OCI-LY3 (cell line): ENCODE results near the gene THAP2.
A peak's percentile ranks its signal among the peaks of the same experiment; 100 is the strongest.

ENCODE experiments used
- H2AFZ ChIP-seq: fragments of 200-600, 300-600 bp; shearing (Covaris generic); 2 replicates; pipeline ENCODE4 v1.6.0; 2014; ENCODE audit warnings: antibody characterized with exemption, low read depth, low read length
- H3K27ac ChIP-seq: fragments of 200-600, 300-600 bp; sonication (generic); 2 replicates; pipeline ENCODE4 v1.5.1; 2014; ENCODE audit warnings: mild to moderate bottlenecking, low read length, moderate library complexity, mixed read lengths
- H3K27me3 ChIP-seq: fragments of 200-600, 300-600 bp; sonication (generic); 2 replicates; pipeline ENCODE4 v1.6.1; 2014; ENCODE audit warnings: low read depth, low read length, mixed read lengths
- H3K36me3 ChIP-seq: fragments of 200-600, 300-600 bp; sonication (generic); replicated peaks from 2 replicates; pipeline ENCODE3; 2014; ENCODE audit warnings: low read depth, low read length, mixed read lengths
- H3K4me1 ChIP-seq: fragments of 300-600, 200-600 bp; sonication (generic); 2 replicates; pipeline ENCODE4 v1.6.1; 2014; ENCODE audit warnings: low read length, mixed read lengths
- H3K4me2 ChIP-seq: fragments of 200-600, 300-600 bp; sonication (generic); 2 replicates; pipeline ENCODE4 v1.6.1; 2014; ENCODE audit warnings: low read length, mixed read lengths
- H3K4me3 ChIP-seq: fragments of 300-600, 200-600 bp; sonication (generic); 2 replicates; pipeline ENCODE4 v1.5.1; 2014; ENCODE audit warnings: antibody characterized with exemption, mild to moderate bottlenecking, low read length, moderate library complexity
- H3K79me2 ChIP-seq: fragments of 300-600, 200-600 bp; shearing (Covaris generic); 2 replicates; pipeline ENCODE4 v1.6.1; 2014; ENCODE audit warnings: mild to moderate bottlenecking, low read length, mixed read lengths
- H3K9ac ChIP-seq: fragments of 300-600, 200-600 bp; shearing (Covaris generic); 2 replicates; pipeline ENCODE4 v1.6.0; 2014; ENCODE audit warnings: mild to moderate bottlenecking, low read length, moderate library complexity
- H3K9me3 ChIP-seq: fragments of 200-600, 300-600 bp; shearing (Covaris generic); 2 replicates; pipeline ENCODE4 v1.6.1; 2014; ENCODE audit warnings: low read length, mixed read lengths; ENCODE audit not compliant: insufficient read depth
- H4K20me1 ChIP-seq: fragments of 200-600, 300-600 bp; sonication (generic); 2 replicates; pipeline ENCODE4 v1.6.1; 2016; ENCODE audit warnings: low read length, mixed read lengths; ENCODE audit not compliant: insufficient read depth
- EZH2phosphoT487 ChIP-seq: fragments of 200-600 bp; shearing (Covaris generic); IDR thresholded peaks from 2 replicates; pipeline ENCODE4 v1.6.1; 2018; ENCODE audit warnings: antibody characterized with exemption, mixed run types, low read depth
- TF ChIP-seq, protein P1 (sequence below): fragments of 200-600, 300-600 bp; sonication (generic); IDR thresholded peaks from 2 replicates; pipeline ENCODE4 v1.5.1; 2014; ENCODE audit warnings: antibody characterized with exemption, low read length, low read depth

Gene THAP2

DNA sequence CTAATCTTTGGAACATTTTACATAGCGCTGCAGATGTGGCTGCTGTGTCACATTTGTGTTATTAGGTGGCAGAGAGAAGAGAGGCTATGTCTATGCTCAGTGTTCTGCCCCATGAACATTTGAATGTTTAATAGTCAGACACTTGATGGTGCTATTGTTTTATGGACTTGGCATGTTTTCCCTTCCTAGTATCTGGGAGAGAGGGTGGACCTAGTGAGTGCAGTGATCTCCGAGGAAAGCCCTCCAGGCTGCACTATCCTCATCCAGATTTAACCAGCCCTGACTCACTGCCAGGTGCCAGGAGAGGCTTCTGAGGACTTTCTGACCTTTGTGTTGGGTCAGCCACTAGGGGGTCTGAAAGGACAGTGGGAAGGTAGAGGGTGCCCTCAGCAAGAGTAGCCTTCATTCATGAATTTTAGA, 24.8 kb upstream of the THAP2 start:
- TF ChIP-seq, protein P1, sequence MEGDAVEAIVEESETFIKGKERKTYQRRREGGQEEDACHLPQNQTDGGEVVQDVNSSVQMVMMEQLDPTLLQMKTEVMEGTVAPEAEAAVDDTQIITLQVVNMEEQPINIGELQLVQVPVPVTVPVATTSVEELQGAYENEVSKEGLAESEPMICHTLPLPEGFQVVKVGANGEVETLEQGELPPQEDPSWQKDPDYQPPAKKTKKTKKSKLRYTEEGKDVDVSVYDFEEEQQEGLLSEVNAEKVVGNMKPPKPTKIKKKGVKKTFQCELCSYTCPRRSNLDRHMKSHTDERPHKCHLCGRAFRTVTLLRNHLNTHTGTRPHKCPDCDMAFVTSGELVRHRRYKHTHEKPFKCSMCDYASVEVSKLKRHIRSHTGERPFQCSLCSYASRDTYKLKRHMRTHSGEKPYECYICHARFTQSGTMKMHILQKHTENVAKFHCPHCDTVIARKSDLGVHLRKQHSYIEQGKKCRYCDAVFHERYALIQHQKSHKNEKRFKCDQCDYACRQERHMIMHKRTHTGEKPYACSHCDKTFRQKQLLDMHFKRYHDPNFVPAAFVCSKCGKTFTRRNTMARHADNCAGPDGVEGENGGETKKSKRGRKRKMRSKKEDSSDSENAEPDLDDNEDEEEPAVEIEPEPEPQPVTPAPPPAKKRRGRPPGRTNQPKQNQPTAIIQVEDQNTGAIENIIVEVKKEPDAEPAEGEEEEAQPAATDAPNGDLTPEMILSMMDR = peak; percentile 19; the same call in 1 of the 2 replicates
- TF ChIP-seq EZH2phosphoT487 = no peak
- Histone ChIP-seq H3K9ac (no peak overlapping the region), H3K4me3 (no peak overlapping the region), H3K9me3 (no peaks in the 10 kb centered on the region), H3K4me1 (peaks cover 6% of the 10 kb centered on the region; the same call in 1 of the 2 replicates), H3K27me3 (no peaks in the 10 kb centered on the region), H4K20me1 (0 out of 2 replicates have a peak, but pooled peaks cover 3% of the 10 kb centered on the region), H3K4me2 (no peak overlapping the region), H3K27ac (no peak overlapping the region), H3K79me2 (peaks cover 3% of the 10 kb centered on the region), H3K36me3 (peaks cover 39% of the 10 kb centered on the region), H2AFZ (no peak overlapping the region)

DNA sequence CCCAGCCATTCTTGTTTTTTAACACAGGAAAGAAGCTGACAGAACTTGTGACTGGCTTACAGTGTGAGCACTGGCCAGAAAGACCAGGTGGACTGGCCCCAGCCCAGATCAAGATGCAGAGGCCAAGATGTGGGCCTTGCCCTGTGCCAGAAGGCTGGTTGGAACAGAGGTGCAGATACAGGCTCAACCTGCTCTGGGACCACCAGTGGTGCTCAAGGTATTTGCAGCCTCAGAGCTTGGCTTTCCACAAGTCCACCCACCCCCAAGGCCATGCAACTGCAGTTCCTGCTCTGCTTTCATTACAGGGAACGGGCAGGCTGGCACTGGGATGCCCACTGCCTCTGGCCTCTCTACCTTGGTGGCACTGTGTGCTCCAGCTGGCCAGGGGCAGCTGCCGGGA, 23.8 kb upstream of the THAP2 start:
- H3K27ac ChIP-seq = no peak overlapping the region

DNA sequence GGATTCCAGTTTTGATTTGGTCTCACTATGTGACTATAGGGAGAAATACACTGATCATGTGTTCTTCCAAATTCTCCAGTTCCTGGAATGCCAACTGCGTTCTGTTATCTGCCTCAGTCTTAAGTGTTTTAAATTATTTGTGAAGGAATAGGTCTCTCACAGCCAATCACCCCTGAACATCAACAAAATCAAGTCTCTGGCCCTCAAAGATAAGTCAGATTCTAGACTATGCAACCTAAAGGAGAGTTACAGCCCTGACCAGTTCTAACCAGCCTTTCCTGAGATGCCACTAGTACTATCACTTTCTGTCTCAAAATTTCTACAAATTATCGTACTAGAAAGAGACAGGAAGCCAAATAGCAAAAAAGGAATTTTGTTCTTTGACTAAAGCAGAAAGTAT, 22.7 kb upstream of the THAP2 start:
- H3K36me3 ChIP-seq = peaks cover 36% of the 10 kb centered on the region
- H3K9me3 ChIP-seq = no peaks in the 10 kb centered on the region
- no peak overlapping the region for H3K4me3 ChIP-seq
- peaks cover 6% of the 10 kb centered on the region; the same call in 1 of the 2 replicates for H3K4me1 ChIP-seq
- H3K27me3 ChIP-seq = no peaks in the 10 kb centered on the region
- 0 out of 2 replicates have a peak, but pooled peaks cover 3% of the 10 kb centered on the region for H4K20me1 ChIP-seq
- peaks cover 3% of the 10 kb centered on the region for H3K79me2 ChIP-seq
- no peak for TF ChIP-seq EZH2phosphoT487
- TF ChIP-seq, protein P1 = no peak
- H3K4me2 ChIP-seq = no peak overlapping the region
- H2AFZ ChIP-seq = no peak overlapping the region
- H3K9ac ChIP-seq = no peak overlapping the region
- no peak overlapping the region for H3K27ac ChIP-seq

More for the DNA sequence above, 23.8 kb upstream of the THAP2 start:
- Histone ChIP-seq H3K9ac (no peak overlapping the region), H3K4me1 (peaks cover 6% of the 10 kb centered on the region; the same call in 1 of the 2 replicates), H3K4me3 (no peak overlapping the region), H3K4me2 (no peak overlapping the region), H4K20me1 (0 out of 2 replicates have a peak, but pooled peaks cover 3% of the 10 kb centered on the region), H3K9me3 (no peaks in the 10 kb centered on the region), H3K36me3 (peaks cover 36% of the 10 kb centered on the region), H3K79me2 (peaks cover 3% of the 10 kb centered on the region), H2AFZ (no peak overlapping the region), H3K27me3 (no peaks in the 10 kb centered on the region)
- TF ChIP-seq EZH2phosphoT487 = no peak
- TF ChIP-seq, protein P1 = no peak

DNA sequence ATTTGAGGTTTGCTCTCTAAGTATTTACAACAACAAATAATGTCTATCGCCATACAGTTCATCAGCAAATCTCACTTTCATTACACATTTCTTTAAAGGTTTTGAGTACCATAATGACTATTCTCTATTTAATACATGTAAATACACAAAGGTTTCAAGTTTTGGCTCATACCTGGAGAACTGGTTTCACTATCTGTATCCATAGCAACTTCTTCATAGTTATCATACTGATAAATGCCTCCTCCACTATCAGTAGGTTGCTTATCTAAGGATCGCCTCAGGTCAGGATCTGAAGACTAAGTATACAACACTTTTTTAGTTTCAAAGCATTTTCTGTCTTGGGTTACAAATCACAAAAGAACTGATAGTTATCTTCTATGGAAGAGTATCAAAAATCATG, 21.8 kb upstream of the THAP2 start:
- 0 out of 2 replicates have a peak, but pooled peaks cover 3% of the 10 kb centered on the region for H4K20me1 ChIP-seq
- no peak overlapping the region for H3K9ac ChIP-seq
- peaks cover 43% of the 10 kb centered on the region for H3K36me3 ChIP-seq
- no peak overlapping the region for H3K27ac ChIP-seq
- peaks cover 10% of the 10 kb centered on the region for H3K79me2 ChIP-seq
- no peak for TF ChIP-seq EZH2phosphoT487
- TF ChIP-seq, protein P1 = no peak
- H3K4me3 ChIP-seq = no peak overlapping the region
- H3K4me2 ChIP-seq = no peak overlapping the region
- no peak overlapping the region for H2AFZ ChIP-seq
- no peaks in the 10 kb centered on the region for H3K9me3 ChIP-seq
- peaks cover 6% of the 10 kb centered on the region; the same call in 1 of the 2 replicates for H3K4me1 ChIP-seq
- H3K27me3 ChIP-seq = no peaks in the 10 kb centered on the region
